Smooth muscle cell (in vitro differentiated cells): ENCODE results near the gene PLA2G15. TPM values are rescaled to one million over a fixed set of nuclear protein-coding genes. Genes with fewer than 3 reads are reported as not detected.

Experiments
- DNase-seq: peaks from one replicate; lab custom pipeline; 2025; ENCODE audit not compliant: unreplicated experiment; lab: John Stamatoyannopoulos, UW
- H2AFZ ChIP-seq: fragments of 200-600 bp; sonication (generic); 2 replicates; pipeline ENCODE4 v1.6.0; 2016; ENCODE audit warnings: antibody characterized with exemption, low read depth, mild to moderate bottlenecking
- H3F3A ChIP-seq: fragments of 200-600 bp; sonication (generic); 2 replicates; pipeline ENCODE4 v1.6.0; 2017; ENCODE audit warnings: antibody characterized with exemption, low read depth
- H3K27ac ChIP-seq: fragments of 200-600 bp; sonication (generic); 2 replicates; pipeline ENCODE4 v1.5.1; 2016; ENCODE audit warnings: low read depth, mild to moderate bottlenecking
- H3K27me3 ChIP-seq: fragments of 200-600 bp; sonication (generic); 2 replicates; pipeline ENCODE4 v1.6.1; 2016; ENCODE audit warnings: low read depth, mild to moderate bottlenecking
- H3K36me3 ChIP-seq: fragments of 200-600 bp; sonication (generic); 2 replicates; pipeline ENCODE4 v1.5.1; 2016; ENCODE audit warnings: low read depth
- H3K4me1 ChIP-seq: fragments of 200-600 bp; sonication (generic); 2 replicates; pipeline ENCODE4 v1.5.1; 2016; ENCODE audit warnings: low read depth
- H3K4me2 ChIP-seq: fragments of 200-600 bp; sonication (generic); 2 replicates; pipeline ENCODE4 v1.6.0; 2016; ENCODE audit warnings: mild to moderate bottlenecking
- H3K4me3 ChIP-seq: fragments of 200-600 bp; sonication (generic); 2 replicates; pipeline ENCODE4 v1.5.1; 2016; ENCODE audit warnings: mild to moderate bottlenecking
- H3K79me2 ChIP-seq: fragments of 200-600 bp; sonication (generic); 2 replicates; pipeline ENCODE4 v1.6.0; 2016; ENCODE audit warnings: low read depth, mild to moderate bottlenecking
- H3K9ac ChIP-seq: fragments of 200-600 bp; sonication (generic); 2 replicates; pipeline ENCODE4 v1.6.0; 2016; ENCODE audit warnings: low read depth
- H3K9me3 ChIP-seq: fragments of 200-600 bp; sonication (generic); replicated peaks from 2 replicates; pipeline ENCODE4 v1.5.1; 2016; ENCODE audit warnings: low read depth
- H4K20me1 ChIP-seq: fragments of 200-600 bp; sonication (generic); 2 replicates; pipeline ENCODE4 v1.6.0; 2016; ENCODE audit warnings: low read depth
- WGBS: methylation state at CpG from one replicate; pipeline ENCODE4 v1.1.7; 2016; ENCODE audit warnings: low lambda C conversion rate; 5-methylcytosine and 5-hydroxymethylcytosine counted together
- polyA plus RNA-seq: library from polyadenylated mRNA; unstranded; fragments of >200 nt; fragmentation: Nextera tagmentation; extraction: Ambion mirVana; gene quantifications from 2 replicates; pipeline ENCODE4 v1.2.1, GENCODE V29; 2016
- total RNA-seq: library from RNA; depleted of rRNA; stranded (reverse); fragments of >200 nt; gene quantifications from 2 replicates; pipeline ENCODE4 v1.2.3, GENCODE V29; 2014
- TF ChIP-seq, protein P1 (sequence below): fragments of 200-600 bp; sonication (generic); IDR thresholded peaks from 2 replicates; pipeline ENCODE4 v1.5.1; 2017; ENCODE audit warnings: borderline replicate concordance, mild to moderate bottlenecking, antibody characterized with exemption; ENCODE audit not compliant: insufficient read depth, poor library complexity, severe bottlenecking

The PLA2G15 gene
- total and polyA plus RNA-seq, 2 experiments from 2014 or later: 22.5 to 38.3 TPM

DNA sequence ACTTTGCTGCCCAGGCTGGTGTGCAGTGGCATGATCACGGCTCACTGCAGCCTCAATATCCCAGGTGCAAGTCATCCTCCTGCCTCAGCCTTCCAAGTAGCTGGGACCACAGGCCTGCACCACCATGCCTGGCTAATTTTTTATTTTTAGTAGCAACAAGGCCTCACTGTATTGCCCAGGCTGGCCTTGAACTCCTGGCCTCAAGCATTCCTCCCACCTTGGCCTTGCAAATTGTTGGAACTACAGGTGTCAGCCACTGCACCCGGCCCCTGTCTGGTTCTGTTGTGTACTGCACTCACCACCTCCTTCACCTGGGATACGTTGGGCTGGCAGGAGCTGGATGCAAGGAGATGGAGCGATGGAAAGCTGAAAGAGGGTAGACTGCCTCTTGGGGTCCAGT is 8.5 kb downstream of the PLA2G15 start:
- no peaks in the 10 kb centered on the region for H3K36me3 ChIP-seq
- H3K27me3 ChIP-seq: no peaks in the 10 kb centered on the region
- 100% methylated on average over 4 of the region's 4 CpGs for WGBS
- H3K79me2 ChIP-seq: no peaks in the 10 kb centered on the region
- no peak overlapping the region for H3K27ac ChIP-seq
- H3K9ac ChIP-seq: no peak overlapping the region
- no peaks in the 10 kb centered on the region for H3K9me3 ChIP-seq
- H3K4me2 ChIP-seq: no peak overlapping the region
- no peak overlapping the region for H3K4me3 ChIP-seq
- DNase-seq: no peak
- no peaks in the 10 kb centered on the region for H4K20me1 ChIP-seq
- H3F3A ChIP-seq: no peaks in the 10 kb centered on the region
- H3K4me1 ChIP-seq: no peaks in the 10 kb centered on the region
- TF ChIP-seq, protein P1, sequence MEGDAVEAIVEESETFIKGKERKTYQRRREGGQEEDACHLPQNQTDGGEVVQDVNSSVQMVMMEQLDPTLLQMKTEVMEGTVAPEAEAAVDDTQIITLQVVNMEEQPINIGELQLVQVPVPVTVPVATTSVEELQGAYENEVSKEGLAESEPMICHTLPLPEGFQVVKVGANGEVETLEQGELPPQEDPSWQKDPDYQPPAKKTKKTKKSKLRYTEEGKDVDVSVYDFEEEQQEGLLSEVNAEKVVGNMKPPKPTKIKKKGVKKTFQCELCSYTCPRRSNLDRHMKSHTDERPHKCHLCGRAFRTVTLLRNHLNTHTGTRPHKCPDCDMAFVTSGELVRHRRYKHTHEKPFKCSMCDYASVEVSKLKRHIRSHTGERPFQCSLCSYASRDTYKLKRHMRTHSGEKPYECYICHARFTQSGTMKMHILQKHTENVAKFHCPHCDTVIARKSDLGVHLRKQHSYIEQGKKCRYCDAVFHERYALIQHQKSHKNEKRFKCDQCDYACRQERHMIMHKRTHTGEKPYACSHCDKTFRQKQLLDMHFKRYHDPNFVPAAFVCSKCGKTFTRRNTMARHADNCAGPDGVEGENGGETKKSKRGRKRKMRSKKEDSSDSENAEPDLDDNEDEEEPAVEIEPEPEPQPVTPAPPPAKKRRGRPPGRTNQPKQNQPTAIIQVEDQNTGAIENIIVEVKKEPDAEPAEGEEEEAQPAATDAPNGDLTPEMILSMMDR: no peak
- no peak overlapping the region for H2AFZ ChIP-seq

DNA sequence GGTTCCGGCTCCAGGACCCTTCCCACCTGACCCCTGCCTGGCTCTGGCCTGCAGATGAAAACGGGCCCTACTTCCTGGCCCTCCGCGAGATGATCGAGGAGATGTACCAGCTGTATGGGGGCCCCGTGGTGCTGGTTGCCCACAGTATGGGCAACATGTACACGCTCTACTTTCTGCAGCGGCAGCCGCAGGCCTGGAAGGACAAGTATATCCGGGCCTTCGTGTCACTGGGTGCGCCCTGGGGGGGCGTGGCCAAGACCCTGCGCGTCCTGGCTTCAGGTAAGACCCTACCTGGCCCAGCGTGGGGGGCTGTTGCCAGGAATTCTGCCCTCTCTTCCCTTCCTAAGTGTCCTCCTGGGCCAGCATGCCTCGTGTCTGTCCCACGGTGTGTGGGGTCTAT is 10.5 kb downstream of the PLA2G15 start:
- H3K4me3 ChIP-seq: no peak overlapping the region
- no peaks in the 10 kb centered on the region for H3K4me1 ChIP-seq
- no peaks in the 10 kb centered on the region for H3F3A ChIP-seq
- H3K27me3 ChIP-seq: no peaks in the 10 kb centered on the region
- H3K4me2 ChIP-seq: no peak overlapping the region
- no peak overlapping the region for H2AFZ ChIP-seq
- no peaks in the 10 kb centered on the region for H3K36me3 ChIP-seq
- H3K79me2 ChIP-seq: no peaks in the 10 kb centered on the region
- TF ChIP-seq, protein P1: no peak
- no peak for DNase-seq
- H3K27ac ChIP-seq: no peak overlapping the region
- H4K20me1 ChIP-seq: no peaks in the 10 kb centered on the region
- 97% methylated on average over 18 of the region's 18 CpGs for WGBS
- no peak overlapping the region for H3K9ac ChIP-seq
- no peaks in the 10 kb centered on the region for H3K9me3 ChIP-seq

DNA sequence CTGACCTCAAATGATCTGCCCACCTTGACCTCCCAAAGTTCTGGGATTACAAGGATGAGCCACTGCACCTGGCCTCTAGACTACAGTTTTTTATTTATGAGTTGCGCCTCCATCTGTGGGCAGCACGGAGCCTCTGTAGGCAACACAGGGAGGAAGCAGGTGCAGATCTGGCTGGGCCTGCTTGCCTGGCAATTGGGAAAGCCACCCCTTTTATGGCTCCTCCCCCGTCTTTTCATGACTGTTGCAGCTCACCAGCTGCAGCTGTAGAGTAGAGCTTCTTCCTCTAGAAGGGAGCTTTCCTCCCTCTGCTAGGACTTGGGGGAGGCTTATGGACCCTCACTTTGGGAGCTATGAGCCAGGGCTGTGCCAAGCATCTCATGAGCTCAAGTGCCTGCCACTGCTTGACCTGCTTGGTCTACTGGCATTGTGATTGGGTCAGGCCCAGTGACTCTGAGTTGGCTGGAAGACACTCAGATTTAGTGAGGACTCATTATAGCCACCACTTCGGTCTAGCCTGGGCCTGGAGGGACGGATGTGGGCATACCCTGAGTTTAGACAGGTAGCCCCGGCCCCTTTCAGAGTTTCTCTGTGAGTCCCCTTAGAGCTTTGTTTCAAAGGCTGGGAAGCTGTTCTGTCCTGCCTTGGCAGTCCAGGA is 12.2 kb downstream of the PLA2G15 start:
- TF ChIP-seq, protein P1: no peak
- H3F3A ChIP-seq: no peaks in the 10 kb centered on the region
- 93% methylated on average over 6 of the region's 6 CpGs for WGBS
- H3K9me3 ChIP-seq: no peaks in the 10 kb centered on the region
- peak overlapping the region; percentile 42 for H3K4me2 ChIP-seq
- no peaks in the 10 kb centered on the region for H3K36me3 ChIP-seq
- no peaks in the 10 kb centered on the region for H3K79me2 ChIP-seq
- no peak overlapping the region for H2AFZ ChIP-seq
- no peak overlapping the region for H3K4me3 ChIP-seq
- peak overlapping the region; percentile 68 for H3K27ac ChIP-seq
- DNase-seq: no peak
- H3K9ac ChIP-seq: no peak overlapping the region
- H3K4me1 ChIP-seq: no peaks in the 10 kb centered on the region
- no peaks in the 10 kb centered on the region for H3K27me3 ChIP-seq
- H4K20me1 ChIP-seq: no peaks in the 10 kb centered on the region
